Activated CD4-positive, alpha-beta T cell treated with anti-CD3 and anti-CD28 coated beads, Interleukin-2, amount 10 ng/mL, durations not matched to agents 24 days and 14 days (primary cell): ENCODE data around the gene FAM20A. TPM values are rescaled to one million over a fixed set of nuclear protein-coding genes. Genes with fewer than 3 reads are reported as not detected.

Experiments used
- DNase-seq: peaks from one replicate; pipeline ENCODE4 v3.0.0; 2022
- H3K27ac Mint-ChIP-seq: one replicate; pipeline ENCODE4 v1.8.0; 2022; ENCODE audit warnings: mild to moderate bottlenecking, mixed read lengths
- H3K27me3 Mint-ChIP-seq: one replicate; pipeline ENCODE4 v1.8.0; 2022; ENCODE audit warnings: mixed read lengths
- H3K36me3 Mint-ChIP-seq: one replicate; pipeline ENCODE4 v1.8.0; 2022; ENCODE audit warnings: low read depth, mild to moderate bottlenecking, mixed read lengths
- H3K4me1 Mint-ChIP-seq: one replicate; pipeline ENCODE4 v1.8.0; 2021; ENCODE audit warnings: mixed read lengths
- H3K4me3 Mint-ChIP-seq: one replicate; pipeline ENCODE4 v1.8.0; 2022; ENCODE audit warnings: mild to moderate bottlenecking, moderate library complexity, mixed read lengths
- H3K9me3 Mint-ChIP-seq: one replicate; pipeline ENCODE4 v1.8.0; 2021; ENCODE audit warnings: mixed read lengths
- intact Hi-C: fragments of 100-400 bp; cut with micrococcal nuclease; formaldehyde crosslinking; loops from one replicate; pipeline ENCODE4 v1.15.1; 2023
- total RNA-seq: library from RNA; stranded (reverse); gene quantifications from 2 replicates; pipeline ENCODE4 v1.2.3, GENCODE V29; 2022

The FAM20A gene
- total RNA-seq, 1 donor from 2014 or later = not detected

- Mint-ChIP-seq H3K36me3 (no peaks in the 10 kb centered on the region), H3K27ac (no peak overlapping the region), H3K27me3 (peaks cover 66% of the 10 kb centered on the region), H3K4me3 (peak overlapping the region; percentile 51), H3K4me1 (peaks cover 5% of the 10 kb centered on the region), H3K9me3 (peaks cover 8% of the 10 kb centered on the region)
- intact Hi-C loops = no loop called here
- no peak for DNase-seq
Observed at GRCh38 chr17:68601565-68602288, 560 bp upstream of the FAM20A start.

GRCh38 chr17:68600067-68600930 lies 868 bp downstream of the FAM20A start:
- Mint-ChIP-seq H3K9me3 (peaks cover 4% of the 10 kb centered on the region), H3K36me3 (no peaks in the 10 kb centered on the region), H3K27ac (no peak overlapping the region), H3K27me3 (peaks cover 75% of the 10 kb centered on the region), H3K4me1 (peaks cover 6% of the 10 kb centered on the region), H3K4me3 (peak overlapping the region; percentile 76)
- intact Hi-C loops = no loop called here
- DNase-seq = no peak

GRCh38 chr17:68599552-68600066 lies 1.6 kb downstream of the FAM20A start:
- H3K9me3 Mint-ChIP-seq = no peaks in the 10 kb centered on the region
- no peaks in the 10 kb centered on the region for H3K36me3 Mint-ChIP-seq
- intact Hi-C loops = no loop called here
- H3K4me1 Mint-ChIP-seq = peaks cover 6% of the 10 kb centered on the region
- H3K27me3 Mint-ChIP-seq = peaks cover 76% of the 10 kb centered on the region
- peak overlapping the region; percentile 76 for H3K4me3 Mint-ChIP-seq
- no peak for DNase-seq
- no peak overlapping the region for H3K27ac Mint-ChIP-seq

- peaks cover 6% of the 10 kb centered on the region for H3K4me1 Mint-ChIP-seq
- no peak for DNase-seq
- no peak overlapping the region for H3K4me3 Mint-ChIP-seq
- H3K9me3 Mint-ChIP-seq = no peaks in the 10 kb centered on the region
- H3K27ac Mint-ChIP-seq = no peak overlapping the region
- intact Hi-C loops = no loop called here
- H3K27me3 Mint-ChIP-seq = peaks cover 76% of the 10 kb centered on the region
- no peaks in the 10 kb centered on the region for H3K36me3 Mint-ChIP-seq
Observed at GRCh38 chr17:68599091-68599490, 2.1 kb downstream of the FAM20A start.

- H3K27me3 Mint-ChIP-seq = peaks cover 77% of the 10 kb centered on the region
- H3K36me3 Mint-ChIP-seq = no peaks in the 10 kb centered on the region
- H3K4me3 Mint-ChIP-seq = no peak overlapping the region
- H3K4me1 Mint-ChIP-seq = peaks cover 6% of the 10 kb centered on the region
- intact Hi-C loops = no loop called here
- DNase-seq = no peak
- no peak overlapping the region for H3K27ac Mint-ChIP-seq
- no peaks in the 10 kb centered on the region for H3K9me3 Mint-ChIP-seq
Observed at GRCh38 chr17:68598545-68598961, 2.6 kb downstream of the FAM20A start.

- Mint-ChIP-seq H3K36me3 (no peaks in the 10 kb centered on the region), H3K9me3 (no peaks in the 10 kb centered on the region), H3K4me1 (peaks cover 6% of the 10 kb centered on the region), H3K27ac (no peak overlapping the region), H3K4me3 (no peak overlapping the region), H3K27me3 (peaks cover 75% of the 10 kb centered on the region)
- intact Hi-C loops = no loop called here
- DNase-seq = no peak
Observed at GRCh38 chr17:68598074-68598473, 3.1 kb downstream of the FAM20A start.

- DNase-seq = no peak
- Mint-ChIP-seq H3K4me3 (no peak overlapping the region), H3K27me3 (peaks cover 69% of the 10 kb centered on the region), H3K4me1 (peaks cover 6% of the 10 kb centered on the region), H3K36me3 (no peaks in the 10 kb centered on the region), H3K27ac (no peak overlapping the region), H3K9me3 (no peaks in the 10 kb centered on the region)
- intact Hi-C loops = no loop called here
Observed at GRCh38 chr17:68596411-68596945, 4.7 kb downstream of the FAM20A start.

GRCh38 chr17:68595986-68596385 lies 5.2 kb downstream of the FAM20A start:
- DNase-seq = no peak
- Mint-ChIP-seq H3K27me3 (peaks cover 66% of the 10 kb centered on the region), H3K36me3 (no peaks in the 10 kb centered on the region), H3K4me1 (peaks cover 6% of the 10 kb centered on the region), H3K27ac (no peak overlapping the region), H3K4me3 (no peak overlapping the region), H3K9me3 (no peaks in the 10 kb centered on the region)
- intact Hi-C loops = no loop called here

- DNase-seq = no peak
- intact Hi-C loops = no loop called here
- Mint-ChIP-seq H3K27ac (no peak overlapping the region), H3K36me3 (no peaks in the 10 kb centered on the region), H3K9me3 (no peaks in the 10 kb centered on the region), H3K4me3 (no peak overlapping the region), H3K27me3 (peaks cover 68% of the 10 kb centered on the region), H3K4me1 (peaks cover 6% of the 10 kb centered on the region)
Observed at GRCh38 chr17:68595496-68595895, 5.7 kb downstream of the FAM20A start.

- peaks cover 64% of the 10 kb centered on the region for H3K27me3 Mint-ChIP-seq
Observed at GRCh38 chr17:68594552-68594951, 6.6 kb downstream of the FAM20A start.

GRCh38 chr17:68592682-68593641 lies 8.2 kb downstream of the FAM20A start:
- Mint-ChIP-seq H3K36me3 (no peaks in the 10 kb centered on the region), H3K27ac (no peak overlapping the region), H3K9me3 (no peaks in the 10 kb centered on the region), H3K4me3 (no peak overlapping the region), H3K4me1 (peaks cover 2% of the 10 kb centered on the region), H3K27me3 (peaks cover 48% of the 10 kb centered on the region)
- no peak for DNase-seq
- intact Hi-C loops = no loop called here

More at GRCh38 chr17:68594552-68594951, 6.6 kb downstream of the FAM20A start:
- no peak overlapping the region for H3K27ac Mint-ChIP-seq
- no peaks in the 10 kb centered on the region for H3K9me3 Mint-ChIP-seq
- H3K36me3 Mint-ChIP-seq = no peaks in the 10 kb centered on the region
- intact Hi-C loops = no loop called here
- H3K4me1 Mint-ChIP-seq = peaks cover 3% of the 10 kb centered on the region
- H3K4me3 Mint-ChIP-seq = no peak overlapping the region
- no peak for DNase-seq

GRCh38 chr17:68592009-68592408 lies 9.2 kb downstream of the FAM20A start:
- Mint-ChIP-seq H3K36me3 (no peaks in the 10 kb centered on the region), H3K9me3 (peaks cover 5% of the 10 kb centered on the region), H3K27me3 (peaks cover 39% of the 10 kb centered on the region), H3K4me3 (no peak overlapping the region), H3K4me1 (peaks cover 2% of the 10 kb centered on the region), H3K27ac (no peak overlapping the region)
- no peak for DNase-seq
- intact Hi-C loops = no loop called here

- H3K27me3 Mint-ChIP-seq = peaks cover 34% of the 10 kb centered on the region
- H3K9me3 Mint-ChIP-seq = peaks cover 5% of the 10 kb centered on the region
- DNase-seq = peak; percentile 58
- peaks cover 2% of the 10 kb centered on the region for H3K4me1 Mint-ChIP-seq
- H3K4me3 Mint-ChIP-seq = no peak overlapping the region
- H3K36me3 Mint-ChIP-seq = no peaks in the 10 kb centered on the region
- no peak overlapping the region for H3K27ac Mint-ChIP-seq
- intact Hi-C loops = no loop called here
Observed at GRCh38 chr17:68591583-68591982, 9.6 kb downstream of the FAM20A start.
